ENCODE measurements around the gene PDE8A.

GRCh38 chr15:85120351-85121113 lies 138.9 kb downstream of the PDE8A start:
- TF ChIP-seq CTCF (IDR thresholded peaks at IDR 0.05) (no peak), POLR2A (IDR thresholded peaks at IDR 0.05) (no peak), POLR2AphosphoS5 (IDR thresholded peaks at IDR 0.05) (no peak)

All from breast epithelium (tissue), 3 donors.